ENCODE data around the gene DBI.

DNA sequence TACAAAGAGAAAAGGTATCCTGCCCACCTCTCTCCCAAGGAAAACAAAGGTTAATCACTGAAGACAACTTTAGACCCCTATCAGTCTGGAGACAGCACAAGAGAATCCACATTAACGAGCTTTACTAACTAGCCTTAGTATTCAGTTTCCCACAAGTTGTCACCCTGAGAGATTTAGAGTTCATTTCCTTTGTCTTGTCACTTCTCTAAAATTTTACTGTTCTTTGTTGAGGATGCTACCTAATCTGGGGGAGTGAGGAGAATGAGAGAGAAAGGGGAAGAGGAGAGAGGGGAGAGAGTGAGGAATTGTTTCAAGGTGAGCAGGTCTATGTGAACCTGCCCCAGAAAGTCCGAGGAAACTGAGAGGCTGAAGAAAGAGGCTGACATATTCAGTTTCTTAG is 28.5 kb upstream of the DBI start:
- TF ChIP-seq, protein P1, sequence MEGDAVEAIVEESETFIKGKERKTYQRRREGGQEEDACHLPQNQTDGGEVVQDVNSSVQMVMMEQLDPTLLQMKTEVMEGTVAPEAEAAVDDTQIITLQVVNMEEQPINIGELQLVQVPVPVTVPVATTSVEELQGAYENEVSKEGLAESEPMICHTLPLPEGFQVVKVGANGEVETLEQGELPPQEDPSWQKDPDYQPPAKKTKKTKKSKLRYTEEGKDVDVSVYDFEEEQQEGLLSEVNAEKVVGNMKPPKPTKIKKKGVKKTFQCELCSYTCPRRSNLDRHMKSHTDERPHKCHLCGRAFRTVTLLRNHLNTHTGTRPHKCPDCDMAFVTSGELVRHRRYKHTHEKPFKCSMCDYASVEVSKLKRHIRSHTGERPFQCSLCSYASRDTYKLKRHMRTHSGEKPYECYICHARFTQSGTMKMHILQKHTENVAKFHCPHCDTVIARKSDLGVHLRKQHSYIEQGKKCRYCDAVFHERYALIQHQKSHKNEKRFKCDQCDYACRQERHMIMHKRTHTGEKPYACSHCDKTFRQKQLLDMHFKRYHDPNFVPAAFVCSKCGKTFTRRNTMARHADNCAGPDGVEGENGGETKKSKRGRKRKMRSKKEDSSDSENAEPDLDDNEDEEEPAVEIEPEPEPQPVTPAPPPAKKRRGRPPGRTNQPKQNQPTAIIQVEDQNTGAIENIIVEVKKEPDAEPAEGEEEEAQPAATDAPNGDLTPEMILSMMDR (IDR thresholded peaks at IDR 0.05) = no peak
- TF ChIP-seq POLR2A (IDR thresholded peaks at IDR 0.05) = no peak

Data from body of pancreas (tissue), 4 donors.